ENCODE results near the gene SLC22A12.
A peak's percentile ranks its signal among the peaks of the same experiment; 100 is the strongest.

The SLC22A12 gene

DNA sequence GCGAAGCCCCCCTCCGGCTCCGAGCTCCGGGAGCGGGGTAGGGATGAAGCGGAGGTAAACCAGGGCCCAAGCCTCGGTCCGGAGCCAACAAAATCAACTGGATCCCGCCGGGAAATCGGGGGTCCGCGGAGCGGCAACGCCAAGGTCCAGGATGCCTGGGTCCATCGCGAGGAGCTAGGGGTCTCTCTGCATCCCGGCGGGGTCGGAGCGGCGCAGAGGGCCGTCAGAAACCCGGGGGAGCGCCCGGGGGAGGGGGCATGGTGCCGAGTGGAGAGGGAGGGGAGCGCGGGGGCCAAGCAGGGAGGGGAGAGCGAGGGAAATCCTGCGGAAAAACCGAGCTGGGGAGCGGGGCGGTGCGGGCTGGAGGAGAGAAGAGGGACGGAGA, 51.8 kb downstream of the SLC22A12 start:
- Histone ChIP-seq H3K27me3 (ENCODE audit: control insufficient read depth in 1 of 2, insufficient read depth in 1 of 2, low read length in 2 of 2) (peaks cover 89 to 92% of the 10 kb centered on the region in 2 experiments), H3K4me3 (ENCODE audit: insufficient read depth in 1 of 2, low read depth in 1 of 2, low read length in 2 of 2) (no peak overlapping the region), H2BK15ac (ENCODE audit: low read depth, poor library complexity, severe bottlenecking) (no peak overlapping the region), H3K9ac (ENCODE audit: low read length) (no peak overlapping the region), H4K8ac (ENCODE audit: low read length) (no peak overlapping the region), H2AK5ac (ENCODE audit: low read length, severe bottlenecking) (no peak overlapping the region), H3K4me2 (ENCODE audit: low read length, poor library complexity, severe bottlenecking) (no peak overlapping the region), H3K9me3 (ENCODE audit: control insufficient read depth, low read length) (no peaks in the 10 kb centered on the region), H2BK120ac (ENCODE audit: low read depth, low read length) (no peak overlapping the region), H3K4me1 (ENCODE audit: control insufficient read depth, insufficient read depth, low read depth, low read length) (peaks cover 8% of the 10 kb centered on the region), H2AFZ (ENCODE audit: low read depth, low read length) (no peak overlapping the region), H3K14ac (ENCODE audit: low read length in 2 of 2) (no peak overlapping the region), H4K91ac (ENCODE audit: low read length) (no peak overlapping the region), H2BK12ac (ENCODE audit: low read length in 2 of 2) (no peak overlapping the region), H2BK5ac (ENCODE audit: low read depth, low read length, poor library complexity, severe bottlenecking) (no peak overlapping the region), H3K79me1 (replicated peaks; ENCODE audit: low read length, poor library complexity, severe bottlenecking) (no peaks in the 10 kb centered on the region), H3K23ac (ENCODE audit: low read length in 2 of 2) (no peak overlapping the region), H3K27ac (ENCODE audit: low read length, poor library complexity, severe bottlenecking) (no peak overlapping the region), H3K36me3 (ENCODE audit: control insufficient read depth in 1 of 2, insufficient read depth in 2 of 2, low read depth in 1 of 2, low read length in 2 of 2) (no peaks in the 10 kb centered on the region), H3K18ac (ENCODE audit: low read depth in 1 of 2, low read length in 2 of 2) (no peak overlapping the region), H3K4ac (ENCODE audit: low read depth in 1 of 2, low read length in 2 of 2) (no peak overlapping the region)
- 3% methylated on average over 31 of the region's 36 CpGs for WGBS
- DNase-seq: no peak

- Histone ChIP-seq H4K8ac (ENCODE audit: low read length) (no peak overlapping the region), H3K79me1 (replicated peaks; ENCODE audit: low read length, poor library complexity, severe bottlenecking) (no peaks in the 10 kb centered on the region), H3K9me3 (ENCODE audit: control insufficient read depth, low read length) (no peaks in the 10 kb centered on the region), H3K4me1 (ENCODE audit: control insufficient read depth, insufficient read depth, low read depth, low read length) (peaks cover 4% of the 10 kb centered on the region), H3K4me2 (ENCODE audit: low read length, poor library complexity, severe bottlenecking) (no peak overlapping the region), H2AFZ (ENCODE audit: low read depth, low read length) (no peak overlapping the region), H3K18ac (ENCODE audit: low read depth in 1 of 2, low read length in 2 of 2) (no peak overlapping the region), H2BK15ac (ENCODE audit: low read depth, poor library complexity, severe bottlenecking) (no peak overlapping the region), H3K27ac (ENCODE audit: low read length, poor library complexity, severe bottlenecking) (no peak overlapping the region), H2BK5ac (ENCODE audit: low read depth, low read length, poor library complexity, severe bottlenecking) (no peak overlapping the region), H3K14ac (ENCODE audit: low read length in 2 of 2) (no peak overlapping the region), H3K27me3 (ENCODE audit: control insufficient read depth in 1 of 2, insufficient read depth in 1 of 2, low read length in 2 of 2) (peaks cover 89 to 92% of the 10 kb centered on the region in 2 experiments), H3K4me3 (ENCODE audit: insufficient read depth in 1 of 2, low read depth in 1 of 2, low read length in 2 of 2) (no peak overlapping the region), H3K9ac (ENCODE audit: low read length) (no peak overlapping the region), H3K4ac (ENCODE audit: low read depth in 1 of 2, low read length in 2 of 2) (no peak overlapping the region), H4K91ac (ENCODE audit: low read length) (no peak overlapping the region), H2AK5ac (ENCODE audit: low read length, severe bottlenecking) (no peak overlapping the region), H3K36me3 (ENCODE audit: control insufficient read depth in 1 of 2, insufficient read depth in 2 of 2, low read depth in 1 of 2, low read length in 2 of 2) (no peaks in the 10 kb centered on the region), H2BK12ac (ENCODE audit: low read length in 2 of 2) (no peak overlapping the region), H2BK120ac (ENCODE audit: low read depth, low read length) (no peak overlapping the region), H3K23ac (ENCODE audit: low read length in 2 of 2) (no peak overlapping the region)
- under 1% methylated on average over 32 of the region's 53 CpGs for WGBS
- DNase-seq: no peak
These were observed 52.3 kb downstream of the SLC22A12 start for GRCh38 chr11:64643256-64643881.

DNA sequence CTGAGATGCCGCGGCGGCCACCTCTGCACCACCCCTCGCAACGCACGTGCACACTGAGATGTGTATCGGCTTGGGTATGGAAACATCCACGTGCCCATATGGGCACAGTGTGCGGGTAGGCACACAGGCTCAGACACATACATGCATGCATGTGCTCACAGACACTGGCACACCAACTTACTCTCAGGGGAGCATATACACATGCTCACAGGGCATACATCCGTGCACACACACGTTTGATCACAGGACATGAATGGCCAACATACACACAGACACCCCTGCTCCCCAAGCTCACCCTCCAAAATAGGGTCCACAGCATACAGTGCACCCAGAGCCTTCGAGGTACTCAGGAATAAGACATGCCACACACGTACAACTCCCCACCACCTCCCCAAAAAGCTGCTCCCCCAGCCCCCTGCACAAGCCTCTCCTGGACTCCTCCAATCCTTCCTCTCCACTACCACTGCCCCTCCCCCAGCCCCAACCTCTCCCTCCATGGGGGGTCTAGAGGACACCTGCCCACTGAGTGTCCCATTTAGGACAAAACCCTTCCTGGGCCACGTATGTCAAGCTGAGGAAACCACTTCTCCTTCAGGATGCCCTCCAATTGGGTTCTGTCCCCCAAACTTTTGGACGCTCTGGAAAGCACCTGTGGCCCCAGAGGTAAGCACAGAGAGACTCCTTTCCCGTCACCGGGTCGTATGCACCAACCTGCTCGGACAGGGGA, 53.1 kb downstream of the SLC22A12 start:
- H3K4me3 ChIP-seq (ENCODE audit: insufficient read depth in 1 of 2, low read depth in 1 of 2, low read length in 2 of 2): no peak overlapping the region
- no peak overlapping the region for H3K4ac ChIP-seq (ENCODE audit: low read depth in 1 of 2, low read length in 2 of 2)
- no peak overlapping the region for H2BK120ac ChIP-seq (ENCODE audit: low read depth, low read length)
- H3K27me3 ChIP-seq (ENCODE audit: control insufficient read depth in 1 of 2, insufficient read depth in 1 of 2, low read length in 2 of 2): peaks cover 85 to 92% of the 10 kb centered on the region in 2 experiments
- peak overlapping the region in 1 of 2 experiments; percentile 60 for H3K23ac ChIP-seq (ENCODE audit: low read length in 2 of 2)
- H3K4me1 ChIP-seq (ENCODE audit: control insufficient read depth, insufficient read depth, low read depth, low read length): peaks cover 4% of the 10 kb centered on the region
- H4K91ac ChIP-seq (ENCODE audit: low read length): no peak overlapping the region
- no peak overlapping the region for H3K18ac ChIP-seq (ENCODE audit: low read depth in 1 of 2, low read length in 2 of 2)
- no peaks in the 10 kb centered on the region for H3K79me1 ChIP-seq (replicated peaks; ENCODE audit: low read length, poor library complexity, severe bottlenecking)
- H2BK12ac ChIP-seq (ENCODE audit: low read length in 2 of 2): no peak overlapping the region
- DNase-seq: no peak
- no peak overlapping the region for H4K8ac ChIP-seq (ENCODE audit: low read length)
- H3K9me3 ChIP-seq (ENCODE audit: control insufficient read depth, low read length): no peaks in the 10 kb centered on the region
- no peak overlapping the region for H2BK15ac ChIP-seq (ENCODE audit: low read depth, poor library complexity, severe bottlenecking)
- no peak overlapping the region for H3K4me2 ChIP-seq (ENCODE audit: low read length, poor library complexity, severe bottlenecking)
- no peak overlapping the region for H3K27ac ChIP-seq (ENCODE audit: low read length, poor library complexity, severe bottlenecking)
- H2AFZ ChIP-seq (ENCODE audit: low read depth, low read length): no peak overlapping the region
- H3K9ac ChIP-seq (ENCODE audit: low read length): no peak overlapping the region
- peak overlapping the region in 1 of 2 experiments; percentile 4 for H3K14ac ChIP-seq (ENCODE audit: low read length in 2 of 2)
- no peak overlapping the region for H2BK5ac ChIP-seq (ENCODE audit: low read depth, low read length, poor library complexity, severe bottlenecking)
- H3K36me3 ChIP-seq (ENCODE audit: control insufficient read depth in 1 of 2, insufficient read depth in 2 of 2, low read depth in 1 of 2, low read length in 2 of 2): no peaks in the 10 kb centered on the region
- 5% methylated on average over 19 of the region's 19 CpGs for WGBS
- no peak overlapping the region for H2AK5ac ChIP-seq (ENCODE audit: low read length, severe bottlenecking)

- H2BK12ac ChIP-seq (ENCODE audit: low read length in 2 of 2): no peak overlapping the region
- H2BK120ac ChIP-seq (ENCODE audit: low read depth, low read length): no peak overlapping the region
- H3K23ac ChIP-seq (ENCODE audit: low read length in 2 of 2): peak overlapping the region in 1 of 2 experiments; percentile 60
- H2BK5ac ChIP-seq (ENCODE audit: low read depth, low read length, poor library complexity, severe bottlenecking): no peak overlapping the region
- H3K4me1 ChIP-seq (ENCODE audit: control insufficient read depth, insufficient read depth, low read depth, low read length): peaks cover 4% of the 10 kb centered on the region
- H2BK15ac ChIP-seq (ENCODE audit: low read depth, poor library complexity, severe bottlenecking): no peak overlapping the region
- no peak overlapping the region for H3K18ac ChIP-seq (ENCODE audit: low read depth in 1 of 2, low read length in 2 of 2)
- H2AK5ac ChIP-seq (ENCODE audit: low read length, severe bottlenecking): no peak overlapping the region
- no peak overlapping the region for H3K4ac ChIP-seq (ENCODE audit: low read depth in 1 of 2, low read length in 2 of 2)
- no peak overlapping the region for H4K8ac ChIP-seq (ENCODE audit: low read length)
- no peak overlapping the region for H3K27ac ChIP-seq (ENCODE audit: low read length, poor library complexity, severe bottlenecking)
- no peaks in the 10 kb centered on the region for H3K9me3 ChIP-seq (ENCODE audit: control insufficient read depth, low read length)
- peaks cover 85 to 92% of the 10 kb centered on the region in 2 experiments for H3K27me3 ChIP-seq (ENCODE audit: control insufficient read depth in 1 of 2, insufficient read depth in 1 of 2, low read length in 2 of 2)
- no peak overlapping the region for H2AFZ ChIP-seq (ENCODE audit: low read depth, low read length)
- H3K36me3 ChIP-seq (ENCODE audit: control insufficient read depth in 1 of 2, insufficient read depth in 2 of 2, low read depth in 1 of 2, low read length in 2 of 2): no peaks in the 10 kb centered on the region
- H3K4me3 ChIP-seq (ENCODE audit: insufficient read depth in 1 of 2, low read depth in 1 of 2, low read length in 2 of 2): no peak overlapping the region
- no peak overlapping the region for H3K14ac ChIP-seq (ENCODE audit: low read length in 2 of 2)
- 11% methylated on average over 10 of the region's 11 CpGs for WGBS
- H4K91ac ChIP-seq (ENCODE audit: low read length): no peak overlapping the region
- no peak overlapping the region for H3K9ac ChIP-seq (ENCODE audit: low read length)
- no peak overlapping the region for H3K4me2 ChIP-seq (ENCODE audit: low read length, poor library complexity, severe bottlenecking)
- DNase-seq: no peak
- no peaks in the 10 kb centered on the region for H3K79me1 ChIP-seq (replicated peaks; ENCODE audit: low read length, poor library complexity, severe bottlenecking)
These were observed 53.7 kb downstream of the SLC22A12 start for GRCh38 chr11:64644647-64645275.
